ENCODE measurements around the gene SRL. TPM values are rescaled to one million over a fixed set of nuclear protein-coding genes. Genes with fewer than 3 reads are reported as not detected.
A peak's percentile ranks its signal among the peaks of the same experiment; 100 is the strongest.
"Not testable (repeated sequence)": the region's sequence is repeated elsewhere in the genome, so short reads cannot be mapped to it uniquely, and the experiment has no call there.

SRL gene
- total RNA-seq, 2 donors from 2014 or later = 295 to 466 TPM

GRCh38 chr16:4260360-4260759 lies 18.5 kb upstream of the SRL start:
- no peak for DNase-seq (ENCODE audit: low spot score)
- peaks cover 0 to 18% of the 10 kb centered on the region in 2 donors for H3K4me1 ChIP-seq
- no peak for TF ChIP-seq CTCF (IDR thresholded peaks at IDR 0.05)
- no peaks in the 10 kb centered on the region for H3K9me3 ChIP-seq
- no peak overlapping the region for H3K27ac ChIP-seq
- no peak overlapping the region for H3K4me3 ChIP-seq
- no peaks in the 10 kb centered on the region for H3K27me3 ChIP-seq
- H3K36me3 ChIP-seq = peaks cover 7% of the 10 kb centered on the region

- peak overlapping the region in 1 of 2 donors; percentile 27 for H3K4me3 ChIP-seq
- peaks cover 0 to 3% of the 10 kb centered on the region in 2 donors for H3K4me1 ChIP-seq
- peak overlapping the region; percentile 68 to 75 for H3K27ac ChIP-seq
- no peaks in the 10 kb centered on the region for H3K27me3 ChIP-seq
- H3K36me3 ChIP-seq = peaks cover 7% of the 10 kb centered on the region
- peak; percentile 76 for DNase-seq (ENCODE audit: low spot score)
- no peaks in the 10 kb centered on the region for H3K9me3 ChIP-seq
- no peak for TF ChIP-seq CTCF (IDR thresholded peaks at IDR 0.05)
Observed at GRCh38 chr16:4257646-4258556, 16.0 kb upstream of the SRL start.

GRCh38 chr16:4253394-4254150 lies 11.7 kb upstream of the SRL start:
- TF ChIP-seq CTCF (IDR thresholded peaks at IDR 0.05) = no peak
- peak; percentile 99 for DNase-seq (ENCODE audit: low spot score)
- Histone ChIP-seq H3K4me3 (peak overlapping the region; percentile 55 to 66), H3K9me3 (no peaks in the 10 kb centered on the region), H3K27ac (peak overlapping the region; percentile 96 to 97), H3K27me3 (no peaks in the 10 kb centered on the region), H3K36me3 (no peaks in the 10 kb centered on the region), H3K4me1 (peaks cover 0 to 5% of the 10 kb centered on the region in 2 donors)

- H3K9me3 ChIP-seq; DNase-seq (ENCODE audit: low spot score); H3K36me3 ChIP-seq; H3K27me3 ChIP-seq; H3K4me1 ChIP-seq: not testable (repeated sequence)
- Histone ChIP-seq H3K27ac (peak overlapping the region; percentile 96 to 97), H3K4me3 (peak overlapping the region; percentile 55 to 66)
Observed at GRCh38 chr16:4253012-4253393, 11.1 kb upstream of the SRL start.

- Histone ChIP-seq H3K27ac (no peak overlapping the region), H3K9me3 (no peaks in the 10 kb centered on the region), H3K36me3 (no peaks in the 10 kb centered on the region), H3K27me3 (no peaks in the 10 kb centered on the region), H3K4me1 (peaks cover 0 to 5% of the 10 kb centered on the region in 2 donors), H3K4me3 (no peak overlapping the region)
- no peak for DNase-seq (ENCODE audit: low spot score)
- no peak for TF ChIP-seq CTCF (IDR thresholded peaks at IDR 0.05)
Observed at GRCh38 chr16:4249530-4250308, 7.8 kb upstream of the SRL start.

Measured in right atrium auricular region (tissue), 2 donors.